HG03575 (cell line): Measurements from ENCODE around the gene MBD3L1.

Experiments
- ATAC-seq: cut with Tn5 transposase; IDR thresholded peaks from one replicate; pipeline ENCODE4 v1.9.1; 2021; ENCODE audit not compliant: unreplicated experiment, insufficient number of reproducible peaks, low FRiP score; ENCODE audit errors: extremely low read depth

The MBD3L1 gene

GRCh38 chr19:8832132-8833021 lies at the start of gene MBD3L1, which contains the start of gene ZNF558:
Gene MBD3L1 (plus strand): TSS chr19:8832377. CDS start chr19:8842679, 10,302 bp downstream.
Gene ZNF558 (minus strand): TSS chr19:8832304. CDS start chr19:8822659, 9,645 bp downstream.
- peak; percentile 60 for ATAC-seq

- ATAC-seq = no peak
Observed at GRCh38 chr19:8794823-8795222, 37.4 kb upstream of the MBD3L1 start.

- no peak for ATAC-seq
Observed at GRCh38 chr19:8806661-8807060, 25.5 kb upstream of the MBD3L1 start.

- ATAC-seq = no peak
Observed at GRCh38 chr19:8811315-8812172, 20.6 kb upstream of the MBD3L1 start.

GRCh38 chr19:8814176-8814575 lies 18.0 kb upstream of the MBD3L1 start:
- ATAC-seq = no peak

GRCh38 chr19:8815780-8816179 lies 16.4 kb upstream of the MBD3L1 start:
- ATAC-seq = no peak

- ATAC-seq = no peak
Observed at GRCh38 chr19:8820234-8820633, 11.9 kb upstream of the MBD3L1 start.

GRCh38 chr19:8821748-8822241 lies 10.4 kb upstream of the MBD3L1 start:
- no peak for ATAC-seq

GRCh38 chr19:8826371-8826770 lies 5.8 kb upstream of the MBD3L1 start:
- ATAC-seq = no peak

- ATAC-seq = no peak
Observed at GRCh38 chr19:8827277-8827676, 4.9 kb upstream of the MBD3L1 start.

- no peak for ATAC-seq
Observed at GRCh38 chr19:8831373-8831772, 804 bp upstream of the MBD3L1 start.

- ATAC-seq = peak; percentile 5
Observed at GRCh38 chr19:8831832-8832131, 395 bp upstream of the MBD3L1 start.

- no peak for ATAC-seq
Observed at GRCh38 chr19:8835446-8835845, 3.3 kb downstream of the MBD3L1 start.

GRCh38 chr19:8835877-8836276 lies 3.7 kb downstream of the MBD3L1 start:
- ATAC-seq = no peak

GRCh38 chr19:8840708-8841107 lies 8.5 kb downstream of the MBD3L1 start:
- ATAC-seq = no peak

GRCh38 chr19:8846819-8847218 lies 14.6 kb downstream of the MBD3L1 start:
- no peak for ATAC-seq

- ATAC-seq = no peak
Observed at GRCh38 chr19:8849232-8849631, 17.1 kb downstream of the MBD3L1 start.

GRCh38 chr19:8850488-8850887 lies 18.3 kb downstream of the MBD3L1 start:
- ATAC-seq = no peak

- no peak for ATAC-seq
Observed at GRCh38 chr19:8858260-8858659, 26.1 kb downstream of the MBD3L1 start.

- ATAC-seq = no peak
Observed at GRCh38 chr19:8866344-8866743, 34.2 kb downstream of the MBD3L1 start.
